ENCODE data around the gene SP7. TPM values are rescaled to one million over a fixed set of nuclear protein-coding genes. Genes with fewer than 3 reads are reported as not detected.

The SP7 gene
- total RNA-seq, 1 experiment from 2014 or later, result not detected

- Mint-ChIP-seq H3K4me1 (ENCODE audit: low read depth, unreplicated experiment) (no peaks in the 10 kb centered on the region), H3K27me3 (ENCODE audit: insufficient read depth, unreplicated experiment) (no peaks in the 10 kb centered on the region), H3K4me3 (ENCODE audit: unreplicated experiment) (no peak overlapping the region), H3K27ac (ENCODE audit: unreplicated experiment) (no peak overlapping the region), H3K9me3 (ENCODE audit: unreplicated experiment) (no peaks in the 10 kb centered on the region), H3K36me3 (ENCODE audit: insufficient read depth, unreplicated experiment) (peaks cover 25% of the 10 kb centered on the region)
- Histone ChIP-seq H3K4me1 (no peaks in the 10 kb centered on the region), H3K36me3 (ENCODE audit: control insufficient read depth, insufficient read depth, low read length) (no peaks in the 10 kb centered on the region; the same call in 1 of the 2 replicates), H3K4me3 (ENCODE audit: low read depth, low read length) (no peak overlapping the region), H3K9me3 (no peaks in the 10 kb centered on the region), H3K27me3 (replicated peaks; ENCODE audit: control insufficient read depth, insufficient read depth, low read length) (no peaks in the 10 kb centered on the region)
- BruUV-seq (replicated peaks), result no TSS peak
- TF ChIP-seq CTCF (IDR thresholded peaks at IDR 0.05; ENCODE audit: insufficient read depth in 1 of 2, low read depth in 1 of 2, low read length in 1 of 2, severe bottlenecking in 1 of 2, unreplicated experiment in 1 of 2), result no peak
- intact Hi-C loops (cut with micrococcal nuclease; ENCODE audit: unreplicated experiment), result no loop called here
- ChIA-PET POLR2A (interaction anchor here (0.7 kb wide), 1 partner anchor 136 kb away, joined by 3 read pairs; no protein-coding TSS in a partner anchor), CTCF (interaction anchor here (0.6 to 2.1 kb wide), 4 partner anchors 42 to 1196 kb away, joined by 3 to 5 read pairs (median 4); partner anchors contain the start of gene AAAS)
- no peak for DNase-seq
These were observed 56.8 kb downstream of the SP7 start for GRCh38 chr12:53279283-53279869.

- TF ChIP-seq CTCF (IDR thresholded peaks at IDR 0.05; ENCODE audit: insufficient read depth in 1 of 2, low read depth in 1 of 2, low read length in 1 of 2, severe bottlenecking in 1 of 2, unreplicated experiment in 1 of 2), result no peak
- no peaks in the 10 kb centered on the region for H3K9me3 Mint-ChIP-seq (ENCODE audit: unreplicated experiment)
- Histone ChIP-seq H3K4me3 (ENCODE audit: low read depth, low read length) (no peak overlapping the region), H3K36me3 (ENCODE audit: control insufficient read depth, insufficient read depth, low read length) (no peaks in the 10 kb centered on the region; the same call in 1 of the 2 replicates), H3K9me3 (no peaks in the 10 kb centered on the region), H3K4me1 (no peaks in the 10 kb centered on the region), H3K27me3 (replicated peaks; ENCODE audit: control insufficient read depth, insufficient read depth, low read length) (no peaks in the 10 kb centered on the region)
- H3K4me1 Mint-ChIP-seq (ENCODE audit: low read depth, unreplicated experiment), result no peaks in the 10 kb centered on the region
- H3K4me3 Mint-ChIP-seq (ENCODE audit: unreplicated experiment), result no peak overlapping the region
- H3K27ac Mint-ChIP-seq (ENCODE audit: unreplicated experiment), result no peak overlapping the region
- no peak for DNase-seq
- H3K27me3 Mint-ChIP-seq (ENCODE audit: insufficient read depth, unreplicated experiment), result no peaks in the 10 kb centered on the region
- peaks cover 30% of the 10 kb centered on the region for H3K36me3 Mint-ChIP-seq (ENCODE audit: insufficient read depth, unreplicated experiment)
- POLR2A ChIA-PET, result interaction anchor here (0.6 to 0.7 kb wide), 2 partner anchors 9 to 181 kb away, joined by 3 read pairs; no protein-coding TSS in a partner anchor
- CTCF ChIA-PET, result interaction anchor here (0.5 to 2.1 kb wide), 2 partner anchors 65 to 204 kb away, joined by 5 to 9 read pairs; no protein-coding TSS in a partner anchor
- BruUV-seq (replicated peaks), result no TSS peak
- intact Hi-C loops (cut with micrococcal nuclease; ENCODE audit: unreplicated experiment), result no loop called here
These were observed 58.2 kb downstream of the SP7 start for GRCh38 chr12:53277981-53278380.

Other genes with a start within 250 kb of the SP7 start
- 34.7 and 43.3 TPM in 2 replicates for gene IGFBP6, start 238.7 kb downstream of the SP7 start, total RNA-seq (2022)
- 6.5 and 9.7 TPM in 2 replicates for gene SOAT2, start 232.9 kb downstream of the SP7 start, total RNA-seq (2022)
- 35.8 and 43.0 TPM in 2 replicates for gene ZNF740, start 155.6 kb downstream of the SP7 start, total RNA-seq (2022)
- gene CSAD, start 155.4 kb downstream of the SP7 start, total RNA-seq (2022), result 20.1 and 23.0 TPM in 2 replicates
- 1.1 TPM in 2 replicates for gene ITGB7, start 129.1 kb downstream of the SP7 start, total RNA-seq (2022)
- gene RARG, start 104.1 kb downstream of the SP7 start, total RNA-seq (2022), result 11.8 and 12.9 TPM in 2 replicates
- 32.3 and 34.9 TPM in 2 replicates for gene ESPL1, start 68.1 kb downstream of the SP7 start, total RNA-seq (2022)
- 251 and 264 TPM in 2 replicates for gene PFDN5, start 40.8 kb downstream of the SP7 start, total RNA-seq (2022)
- 56.3 and 59.8 TPM in 2 replicates for gene MYG1, start 36.7 kb downstream of the SP7 start, total RNA-seq (2022)
- gene AAAS, start 14.7 kb downstream of the SP7 start, total RNA-seq (2022), result 63.8 and 67.2 TPM in 2 replicates
- gene SP1, start 43.8 kb upstream of the SP7 start, total RNA-seq (2022), result 78.1 and 83.3 TPM in 2 replicates
- gene AMHR2, start 87.5 kb upstream of the SP7 start, total RNA-seq (2022), result 0.28 and 0.48 TPM in 2 replicates
- gene PRR13, start 105.4 kb upstream of the SP7 start, total RNA-seq (2022), result 395 and 400 TPM in 2 replicates
- gene PCBP2, start 115.7 kb upstream of the SP7 start, total RNA-seq (2022), result 1,036 and 1,143 TPM in 2 replicates
- gene MAP3K12, start 163.1 kb upstream of the SP7 start, total RNA-seq (2022), result 2.4 and 3.9 TPM in 2 replicates
- 43.9 and 50.7 TPM in 2 replicates for gene TARBP2, start 164.9 kb upstream of the SP7 start, total RNA-seq (2022)
- 2.4 TPM in 1 of 2 replicates, not detected in the other for gene NPFF, start 171.1 kb upstream of the SP7 start, total RNA-seq (2022)

Measured in Caco-2 (cell line).